Thoracic aorta (tissue), 2 donors: ENCODE results near the gene HOXC11. TPM values are rescaled to one million over a fixed set of nuclear protein-coding genes. Genes with fewer than 3 reads are reported as not detected.

ENCODE experiments used
- ATAC-seq: fragments of 150-250 bp; one replicate; pipeline ENCODE4 v1.8.0; 2017; ENCODE audit warnings: low read depth; ENCODE audit not compliant: insufficient number of reproducible peaks, low FRiP score
- DNase-seq: peaks from one replicate; pipeline ENCODE4 v3.0.0-alpha.2; 2020; ENCODE audit warnings: low spot score
- H3K27ac ChIP-seq, 2 donors: fragments of 200-600 bp; sonication (generic); 1 replicate in 1 of 2; 2 replicates in 1 of 2; pipeline ENCODE4 v1.5.1; 2016; ENCODE audit warnings: mild to moderate bottlenecking in 2 of 2, moderate library complexity in 2 of 2
- H3K27me3 ChIP-seq: fragments of 200-600 bp; sonication (generic); replicated peaks from 2 replicates; pipeline ENCODE4 v1.6.0; 2016; ENCODE audit warnings: mild to moderate bottlenecking; ENCODE audit not compliant: insufficient read depth
- H3K36me3 ChIP-seq: fragments of 200-600 bp; sonication (generic); one replicate; pipeline ENCODE4 v1.5.1; 2016
- H3K4me1 ChIP-seq, 2 donors: fragments of 200-600 bp; sonication (generic); 1 replicate in 1 of 2; 2 replicates in 1 of 2; pipeline versions ENCODE4 v1.5.1 to v1.6.0; 2016; ENCODE audit warnings: low read depth in 2 of 2, mild to moderate bottlenecking in 1 of 2; ENCODE audit not compliant: control insufficient read depth in 1 of 2
- H3K4me3 ChIP-seq: fragments of 200-600 bp; sonication (generic); 2 replicates; pipeline ENCODE4 v1.5.1; 2016; ENCODE audit warnings: mild to moderate bottlenecking
- H3K9me3 ChIP-seq: fragments of 200-600 bp; sonication (generic); 2 replicates; pipeline ENCODE4 v1.5.1; 2016
- total RNA-seq, 2 donors: library from RNA; depleted of rRNA; stranded (reverse); fragments of >200 nt; gene quantifications; one replicate each; pipeline versions ENCODE4 v1.1.0 to v1.2.3, GENCODE V29; 2016
- TF ChIP-seq, protein P1 (sequence below): fragments of 200-600 bp; sonication (generic); IDR thresholded peaks from one replicate; pipeline ENCODE4 v1.5.1; 2019; ENCODE audit warnings: antibody characterized with exemption

Gene HOXC11
- total RNA-seq, 2 donors from 2014 or later: not detected

DNA sequence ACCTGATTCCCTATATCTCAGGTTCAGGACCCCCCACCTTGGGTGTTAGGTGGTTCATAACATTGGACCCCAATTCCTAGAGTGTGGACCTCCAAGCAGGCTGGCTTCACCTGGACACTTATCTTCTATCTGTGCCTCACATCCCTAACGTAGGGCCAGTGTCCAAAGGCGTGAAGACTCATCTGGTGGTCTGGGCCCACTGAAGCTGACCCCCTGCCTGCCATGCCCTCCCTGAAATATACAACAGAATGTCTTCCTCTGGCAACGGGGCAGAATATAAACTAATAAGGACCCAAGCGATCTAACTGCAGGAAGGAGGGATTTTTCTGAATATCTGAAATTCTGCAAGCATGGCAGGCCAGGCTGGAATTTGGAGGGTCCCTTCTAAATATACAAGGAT lies 28.7 kb upstream of the HOXC11 start:
- no peaks in the 10 kb centered on the region for H3K36me3 ChIP-seq
- peaks cover 0 to under 1% of the 10 kb centered on the region in 2 donors for H3K4me1 ChIP-seq
- peaks cover 43% of the 10 kb centered on the region for H3K27me3 ChIP-seq
- ATAC-seq (no peak), DNase-seq (no peak)
- no peak overlapping the region for H3K27ac ChIP-seq
- TF ChIP-seq, protein P1, sequence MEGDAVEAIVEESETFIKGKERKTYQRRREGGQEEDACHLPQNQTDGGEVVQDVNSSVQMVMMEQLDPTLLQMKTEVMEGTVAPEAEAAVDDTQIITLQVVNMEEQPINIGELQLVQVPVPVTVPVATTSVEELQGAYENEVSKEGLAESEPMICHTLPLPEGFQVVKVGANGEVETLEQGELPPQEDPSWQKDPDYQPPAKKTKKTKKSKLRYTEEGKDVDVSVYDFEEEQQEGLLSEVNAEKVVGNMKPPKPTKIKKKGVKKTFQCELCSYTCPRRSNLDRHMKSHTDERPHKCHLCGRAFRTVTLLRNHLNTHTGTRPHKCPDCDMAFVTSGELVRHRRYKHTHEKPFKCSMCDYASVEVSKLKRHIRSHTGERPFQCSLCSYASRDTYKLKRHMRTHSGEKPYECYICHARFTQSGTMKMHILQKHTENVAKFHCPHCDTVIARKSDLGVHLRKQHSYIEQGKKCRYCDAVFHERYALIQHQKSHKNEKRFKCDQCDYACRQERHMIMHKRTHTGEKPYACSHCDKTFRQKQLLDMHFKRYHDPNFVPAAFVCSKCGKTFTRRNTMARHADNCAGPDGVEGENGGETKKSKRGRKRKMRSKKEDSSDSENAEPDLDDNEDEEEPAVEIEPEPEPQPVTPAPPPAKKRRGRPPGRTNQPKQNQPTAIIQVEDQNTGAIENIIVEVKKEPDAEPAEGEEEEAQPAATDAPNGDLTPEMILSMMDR: no peak
- no peaks in the 10 kb centered on the region for H3K9me3 ChIP-seq
- H3K4me3 ChIP-seq: no peak overlapping the region

DNA sequence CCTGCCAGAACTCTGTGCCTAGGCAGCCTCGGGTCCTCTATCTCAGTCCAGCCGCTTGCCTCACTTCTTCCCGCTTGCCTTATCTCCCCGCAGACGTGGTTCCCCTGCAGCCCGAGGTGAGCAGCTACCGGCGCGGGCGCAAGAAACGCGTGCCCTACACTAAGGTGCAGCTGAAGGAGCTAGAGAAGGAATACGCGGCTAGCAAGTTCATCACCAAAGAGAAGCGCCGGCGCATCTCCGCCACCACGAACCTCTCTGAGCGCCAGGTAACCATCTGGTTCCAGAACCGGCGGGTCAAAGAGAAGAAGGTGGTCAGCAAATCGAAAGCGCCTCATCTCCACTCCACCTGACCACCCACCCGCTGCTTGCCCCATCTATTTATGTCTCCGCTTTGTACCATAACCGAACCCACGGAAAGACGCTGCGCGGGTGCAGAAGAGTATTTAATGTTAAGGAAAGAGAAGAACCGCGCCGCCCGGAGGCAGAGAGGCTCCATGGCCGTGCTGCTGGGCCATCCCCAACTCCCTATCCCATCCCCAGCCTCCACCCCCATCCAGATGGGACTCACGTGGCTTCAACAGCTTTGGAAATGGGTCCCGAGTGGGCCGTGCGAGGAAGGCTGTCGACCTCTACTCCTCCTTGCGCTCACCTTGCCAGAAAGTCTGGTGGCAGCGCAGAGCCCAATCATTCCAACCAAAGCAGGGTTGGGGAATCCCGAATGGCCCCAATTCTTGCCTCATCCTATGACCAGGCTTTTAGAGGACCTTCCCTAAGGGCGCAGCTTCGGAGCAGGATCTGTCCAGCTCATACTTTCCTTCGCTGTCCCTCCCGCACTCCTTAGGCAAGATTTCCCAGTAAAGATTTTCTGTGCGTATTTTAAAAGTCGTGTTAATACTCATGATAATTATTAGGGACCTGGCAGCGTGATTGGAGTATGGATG lies 27.7 kb upstream of the HOXC11 start:
- Histone ChIP-seq H3K4me3 (no peak overlapping the region), H3K27ac (no peak overlapping the region), H3K36me3 (no peaks in the 10 kb centered on the region), H3K27me3 (peaks cover 46% of the 10 kb centered on the region), H3K9me3 (no peaks in the 10 kb centered on the region), H3K4me1 (no peaks in the 10 kb centered on the region)
- TF ChIP-seq, protein P1: no peak
- ATAC-seq: no peak
- no peak for DNase-seq

DNA sequence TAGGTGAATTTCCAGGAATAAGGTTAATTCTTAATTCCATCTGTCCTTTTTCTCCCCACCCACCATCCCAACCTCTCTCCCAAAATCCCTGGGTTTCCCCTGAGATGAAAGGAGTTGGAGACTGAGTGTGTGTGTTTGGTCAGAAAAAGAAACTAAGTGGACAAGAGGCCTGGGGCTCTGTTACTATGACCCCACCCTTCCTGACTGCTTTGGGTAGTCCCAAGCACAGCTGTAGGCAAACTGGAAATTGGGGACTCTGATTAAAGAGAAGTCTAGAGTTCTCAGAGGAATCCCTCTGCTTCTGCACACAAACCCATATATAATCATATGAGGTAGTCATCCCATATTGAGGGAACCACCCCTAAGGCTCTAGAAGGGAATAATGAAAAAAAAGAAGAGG lies 25.2 kb upstream of the HOXC11 start:
- ATAC-seq: no peak
- H3K27ac ChIP-seq: no peak overlapping the region
- TF ChIP-seq, protein P1: no peak
- no peak overlapping the region for H3K4me3 ChIP-seq
- no peaks in the 10 kb centered on the region for H3K9me3 ChIP-seq
- H3K4me1 ChIP-seq: peaks cover 0 to 7% of the 10 kb centered on the region in 2 donors
- peaks cover 48% of the 10 kb centered on the region for H3K27me3 ChIP-seq
- H3K36me3 ChIP-seq: no peaks in the 10 kb centered on the region
- no peak for DNase-seq

DNA sequence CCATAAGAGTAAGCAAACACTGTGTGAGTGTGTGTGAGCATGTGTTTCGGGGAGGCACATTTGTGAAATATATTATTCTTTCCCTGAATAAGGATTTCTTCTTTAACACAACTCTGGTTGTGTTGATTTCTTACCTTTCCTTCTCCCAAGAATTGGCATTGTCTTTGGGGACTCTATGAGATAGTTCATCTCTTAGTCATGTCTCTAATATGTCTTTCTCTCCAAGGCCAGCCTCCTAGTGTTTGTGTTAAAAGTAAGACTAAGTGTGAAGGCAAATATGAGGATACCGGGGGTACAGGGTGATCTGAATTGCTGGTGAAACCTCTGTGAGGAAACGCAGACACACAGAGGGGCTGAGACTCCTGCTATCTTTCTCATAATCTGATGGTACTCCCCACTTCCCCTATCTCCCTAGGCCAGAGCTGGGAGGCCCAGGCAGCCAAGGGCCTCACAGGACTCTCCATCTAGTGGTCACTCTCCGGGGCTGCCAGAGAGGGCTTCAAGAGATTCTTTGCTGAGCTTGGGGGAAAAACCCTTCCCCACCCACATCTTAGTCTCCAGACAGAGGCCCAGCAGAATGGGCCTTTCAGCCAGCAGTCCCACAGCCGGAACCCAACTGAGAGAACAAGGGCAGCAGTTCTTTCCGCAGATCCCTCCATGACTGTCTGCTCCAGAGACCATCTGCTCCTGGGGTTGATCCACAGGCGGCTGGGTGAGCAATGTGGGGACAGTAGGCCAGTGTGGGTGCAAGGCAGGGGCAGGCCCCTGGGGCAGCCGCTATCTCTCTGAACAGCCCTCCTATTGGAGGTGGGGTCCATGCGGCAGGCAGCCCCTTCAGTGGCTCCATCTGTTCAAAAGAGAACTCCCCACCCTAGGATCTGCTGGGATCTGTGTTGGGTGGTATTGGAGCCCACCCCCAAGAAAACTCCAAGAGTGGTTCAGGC lies 24.0 kb upstream of the HOXC11 start:
- TF ChIP-seq, protein P1: no peak
- H3K27me3 ChIP-seq: peaks cover 51% of the 10 kb centered on the region
- no peak for DNase-seq

More for the DNA sequence above, 24.0 kb upstream of the HOXC11 start:
- Histone ChIP-seq H3K9me3 (no peaks in the 10 kb centered on the region), H3K27ac (no peak overlapping the region), H3K4me1 (peaks cover 0 to 7% of the 10 kb centered on the region in 2 donors), H3K36me3 (no peaks in the 10 kb centered on the region), H3K4me3 (no peak overlapping the region)
- ATAC-seq: no peak
